NCI-H2107 treated with DMSO at 0.1 percent for 48 hours (cell line): ENCODE data around the gene GALE.

Source experiments
- DNase-seq: peaks from one replicate; lab custom pipeline; 2025; ENCODE audit not compliant: unreplicated experiment; lab: John Stamatoyannopoulos, UW

The GALE gene

GRCh38 chr1:23756676-23757075, 43.9 kb downstream of the GALE start:
- DNase-seq, result no peak

- no peak for DNase-seq
These were observed 47.6 kb downstream of the GALE start for GRCh38 chr1:23752909-23753308.

- DNase-seq, result no peak
These were observed 48.7 kb downstream of the GALE start for GRCh38 chr1:23751815-23752200.

GRCh38 chr1:23751050-23751814, 49.3 kb downstream of the GALE start:
- DNase-seq, result peak; percentile 54

GRCh38 chr1:23748016-23748415, 52.5 kb downstream of the GALE start:
- no peak for DNase-seq
